HG03439 (cell line): Measurements from ENCODE around the gene C19orf38.
"Not testable (repeated sequence)": the region's sequence is repeated elsewhere in the genome, so short reads cannot be mapped to it uniquely, and the experiment has no call there.

ENCODE experiments used
- ATAC-seq: cut with Tn5 transposase; IDR thresholded peaks from one replicate; pipeline ENCODE4 v1.9.1; 2021; ENCODE audit warnings: mild to moderate bottlenecking, moderate library complexity; ENCODE audit not compliant: unreplicated experiment

C19orf38 gene

GRCh38 chr19:10872546-10873107, 24.4 kb downstream of the C19orf38 start:
- ATAC-seq, result no peak

- no peak for ATAC-seq
Observed at GRCh38 chr19:10874024-10874423, 25.8 kb downstream of the C19orf38 start.

- peak; percentile 56 for ATAC-seq
Observed at GRCh38 chr19:10876459-10877240, 28.4 kb downstream of the C19orf38 start.

- not testable (repeated sequence) for ATAC-seq
Observed at GRCh38 chr19:10877608-10878007, 29.4 kb downstream of the C19orf38 start.

- no peak for ATAC-seq
Observed at GRCh38 chr19:10878253-10878652, 30.0 kb downstream of the C19orf38 start.

GRCh38 chr19:10881403-10882107, 33.3 kb downstream of the C19orf38 start:
- no peak for ATAC-seq

- ATAC-seq, result no peak
Observed at GRCh38 chr19:10882108-10882457, 33.9 kb downstream of the C19orf38 start.

- no peak for ATAC-seq
Observed at GRCh38 chr19:10884274-10884673, 36.1 kb downstream of the C19orf38 start.

- ATAC-seq, result no peak
Observed at GRCh38 chr19:10885201-10886169, 37.3 kb downstream of the C19orf38 start.

GRCh38 chr19:10887616-10888367, 39.6 kb downstream of the C19orf38 start:
- no peak for ATAC-seq

GRCh38 chr19:10888421-10888866, 40.2 kb downstream of the C19orf38 start:
- no peak for ATAC-seq

- no peak for ATAC-seq
Observed at GRCh38 chr19:10889880-10890279, 41.7 kb downstream of the C19orf38 start.

- ATAC-seq, result no peak
Observed at GRCh38 chr19:10891405-10892086, 43.3 kb downstream of the C19orf38 start.

- ATAC-seq, result no peak
Observed at GRCh38 chr19:10892256-10892655, 44.0 kb downstream of the C19orf38 start.

- ATAC-seq, result no peak
Observed at GRCh38 chr19:10894911-10895213, 46.6 kb downstream of the C19orf38 start.

GRCh38 chr19:10895363-10895762, 47.1 kb downstream of the C19orf38 start:
- no peak for ATAC-seq

GRCh38 chr19:10895920-10896319, 47.7 kb downstream of the C19orf38 start:
- no peak for ATAC-seq

GRCh38 chr19:10896851-10897526, 48.8 kb downstream of the C19orf38 start:
- no peak for ATAC-seq

- no peak for ATAC-seq
Observed at GRCh38 chr19:10898633-10899032, 50.4 kb downstream of the C19orf38 start.
